ENCODE data around the gene TSKS. TPM values are rescaled to one million over a fixed set of nuclear protein-coding genes. Genes with fewer than 3 reads are reported as not detected.

The TSKS gene
- total and polyA plus RNA-seq, 2 of the 13 experiments (the other 11 are each of a cell fraction or from before 2014, with no cell fraction given) = 0.03 TPM; not detected in 1

DNA sequence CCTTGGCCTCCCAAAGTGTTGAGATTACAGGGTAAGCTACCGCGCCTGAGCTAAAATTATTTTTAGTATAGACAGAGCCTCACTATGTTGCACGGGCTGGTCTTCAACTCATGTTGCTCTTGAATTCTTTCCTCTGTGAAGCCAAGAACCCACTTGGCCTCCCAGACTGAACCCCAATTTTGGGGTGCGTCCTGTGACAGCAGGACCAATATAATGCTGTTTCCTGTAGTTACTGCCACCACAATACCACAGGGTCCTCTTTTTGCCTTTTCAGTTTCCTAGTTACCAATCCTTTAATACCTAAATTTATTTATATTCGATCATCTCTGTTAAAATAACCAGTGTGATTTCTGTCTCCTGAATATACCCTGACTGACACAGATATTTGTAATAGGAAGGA is 32.9 kb downstream of the TSKS start:
- DNase-seq (ENCODE audit: low spot score) (no peak), FAIRE-seq (no peak), ATAC-seq (no peak)
- Histone ChIP-seq H3K4me3 (replicated peaks in 1 of 3; ENCODE audit: insufficient read depth in 1 of 3, low read depth in 2 of 3, low read length in 3 of 3) (no peak overlapping the region), H3K36me3 (replicated peaks in 1 of 2; ENCODE audit: control insufficient read depth in 1 of 2, insufficient read depth in 2 of 2, low read length in 2 of 2) (no peaks in the 10 kb centered on the region), H3K9ac (ENCODE audit: insufficient read depth, low read depth, low read length) (no peak overlapping the region), H3K27ac (ENCODE audit: extremely low read length, insufficient read depth, low read length) (no peak overlapping the region), H3K79me2 (ENCODE audit: insufficient read depth, low read length) (no peaks in the 10 kb centered on the region), H4K20me1 (ENCODE audit: insufficient read depth, low read length) (no peaks in the 10 kb centered on the region), H3K4me2 (ENCODE audit: low read depth, low read length) (no peak overlapping the region), H3K9me3 (ENCODE audit: low read length) (no peaks in the 10 kb centered on the region), H3K27me3 (ENCODE audit: control insufficient read depth in 1 of 2, insufficient read depth in 2 of 2, low read length in 2 of 2) (0 out of 5 replicates have a peak, but pooled peaks cover 0 to 1% of the 10 kb centered on the region in 2 experiments), H2AFZ (ENCODE audit: low read length) (no peak overlapping the region), H3K4me1 (ENCODE audit: insufficient read depth, low read length) (no peaks in the 10 kb centered on the region)
- CTCF ChIA-PET (ENCODE audit: low intra/inter-chr PET ratio, low total read pairs) = no interaction called here
- in situ Hi-C loops (cut with HindIII; ENCODE audit: extremely low pct_ligation_motif_present, low pct_unique_long_range_greater_than_20kb) (no loop called here), intact Hi-C loops (cut with micrococcal nuclease; ENCODE audit: unreplicated experiment) (no loop called here)
- WGBS (ENCODE audit: low lambda C conversion rate) = 47% methylated on average over 3 of the region's 5 CpGs
- POLR2A ChIA-PET = no interaction called here
- no TSS peak for BruUV-seq (replicated peaks)
- TF ChIP-seq ZNF614 (CRISPR knock-in tag; IDR thresholded peaks at IDR 0.05; ENCODE audit: borderline replicate concordance) (no peak), ZNF510 (CRISPR knock-in tag; IDR thresholded peaks at IDR 0.05; ENCODE audit: low read depth) (no peak), TARDBP (CRISPR knock-in tag; IDR thresholded peaks at IDR 0.05) (no peak), DMAP1 (CRISPR knock-in tag; IDR thresholded peaks at IDR 0.05) (no peak), ZNF75D (CRISPR knock-in tag; IDR thresholded peaks at IDR 0.05; ENCODE audit: borderline replicate concordance) (no peak), GTF3A (CRISPR knock-in tag; conservative IDR thresholded peaks at IDR 0.05) (no peak), ZNF768 (CRISPR knock-in tag; IDR thresholded peaks at IDR 0.05) (no peak), SPEN (CRISPR knock-in tag; IDR thresholded peaks at IDR 0.05; ENCODE audit: low read depth) (no peak)
- TF ChIP-seq, protein P1, sequence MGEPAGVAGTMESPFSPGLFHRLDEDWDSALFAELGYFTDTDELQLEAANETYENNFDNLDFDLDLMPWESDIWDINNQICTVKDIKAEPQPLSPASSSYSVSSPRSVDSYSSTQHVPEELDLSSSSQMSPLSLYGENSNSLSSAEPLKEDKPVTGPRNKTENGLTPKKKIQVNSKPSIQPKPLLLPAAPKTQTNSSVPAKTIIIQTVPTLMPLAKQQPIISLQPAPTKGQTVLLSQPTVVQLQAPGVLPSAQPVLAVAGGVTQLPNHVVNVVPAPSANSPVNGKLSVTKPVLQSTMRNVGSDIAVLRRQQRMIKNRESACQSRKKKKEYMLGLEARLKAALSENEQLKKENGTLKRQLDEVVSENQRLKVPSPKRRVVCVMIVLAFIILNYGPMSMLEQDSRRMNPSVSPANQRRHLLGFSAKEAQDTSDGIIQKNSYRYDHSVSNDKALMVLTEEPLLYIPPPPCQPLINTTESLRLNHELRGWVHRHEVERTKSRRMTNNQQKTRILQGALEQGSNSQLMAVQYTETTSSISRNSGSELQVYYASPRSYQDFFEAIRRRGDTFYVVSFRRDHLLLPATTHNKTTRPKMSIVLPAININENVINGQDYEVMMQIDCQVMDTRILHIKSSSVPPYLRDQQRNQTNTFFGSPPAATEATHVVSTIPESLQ (CRISPR knock-in tag; conservative IDR thresholded peaks at IDR 0.05) = no peak
- TF ChIP-seq, protein P2, sequence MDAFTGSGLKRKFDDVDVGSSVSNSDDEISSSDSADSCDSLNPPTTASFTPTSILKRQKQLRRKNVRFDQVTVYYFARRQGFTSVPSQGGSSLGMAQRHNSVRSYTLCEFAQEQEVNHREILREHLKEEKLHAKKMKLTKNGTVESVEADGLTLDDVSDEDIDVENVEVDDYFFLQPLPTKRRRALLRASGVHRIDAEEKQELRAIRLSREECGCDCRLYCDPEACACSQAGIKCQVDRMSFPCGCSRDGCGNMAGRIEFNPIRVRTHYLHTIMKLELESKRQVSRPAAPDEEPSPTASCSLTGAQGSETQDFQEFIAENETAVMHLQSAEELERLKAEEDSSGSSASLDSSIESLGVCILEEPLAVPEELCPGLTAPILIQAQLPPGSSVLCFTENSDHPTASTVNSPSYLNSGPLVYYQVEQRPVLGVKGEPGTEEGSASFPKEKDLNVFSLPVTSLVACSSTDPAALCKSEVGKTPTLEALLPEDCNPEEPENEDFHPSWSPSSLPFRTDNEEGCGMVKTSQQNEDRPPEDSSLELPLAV (CRISPR knock-in tag; conservative IDR thresholded peaks at IDR 0.05; ENCODE audit: low read depth) = no peak
